ENCODE data around the gene TESMIN. TPM values are rescaled to one million over a fixed set of nuclear protein-coding genes. Genes with fewer than 3 reads are reported as not detected.

The TESMIN gene
- total RNA-seq, 1 experiment from 2014 or later = 45.2 TPM

- no peak overlapping the region for H2BK12ac ChIP-seq (ENCODE audit: insufficient read length, low read depth, low read length)
- no peak overlapping the region for H3K27ac Mint-ChIP-seq
- no peaks in the 10 kb centered on the region for H3K79me2 ChIP-seq (ENCODE audit: insufficient read depth, low read length)
- no peaks in the 10 kb centered on the region for H3K23me2 ChIP-seq (ENCODE audit: insufficient read length, low read depth, low read length, poor library complexity, severe bottlenecking)
- no peak overlapping the region for H3K18ac ChIP-seq (ENCODE audit: insufficient read length, low read depth, low read length)
- no peak overlapping the region for H4K91ac ChIP-seq (ENCODE audit: insufficient read length, low read depth, low read length)
- H3K27me3 ChIP-seq (ENCODE audit: insufficient read depth, low read length) = no peaks in the 10 kb centered on the region
- no peak overlapping the region for H2BK120ac ChIP-seq (ENCODE audit: low read depth, low read length, poor library complexity, severe bottlenecking)
- peaks cover 4% of the 10 kb centered on the region for H3K27me3 Mint-ChIP-seq (ENCODE audit: low read depth)
- no peak overlapping the region for H3K9ac ChIP-seq (ENCODE audit: extremely low read depth, insufficient read length, low read length)
- TF ChIP-seq, protein P1, sequence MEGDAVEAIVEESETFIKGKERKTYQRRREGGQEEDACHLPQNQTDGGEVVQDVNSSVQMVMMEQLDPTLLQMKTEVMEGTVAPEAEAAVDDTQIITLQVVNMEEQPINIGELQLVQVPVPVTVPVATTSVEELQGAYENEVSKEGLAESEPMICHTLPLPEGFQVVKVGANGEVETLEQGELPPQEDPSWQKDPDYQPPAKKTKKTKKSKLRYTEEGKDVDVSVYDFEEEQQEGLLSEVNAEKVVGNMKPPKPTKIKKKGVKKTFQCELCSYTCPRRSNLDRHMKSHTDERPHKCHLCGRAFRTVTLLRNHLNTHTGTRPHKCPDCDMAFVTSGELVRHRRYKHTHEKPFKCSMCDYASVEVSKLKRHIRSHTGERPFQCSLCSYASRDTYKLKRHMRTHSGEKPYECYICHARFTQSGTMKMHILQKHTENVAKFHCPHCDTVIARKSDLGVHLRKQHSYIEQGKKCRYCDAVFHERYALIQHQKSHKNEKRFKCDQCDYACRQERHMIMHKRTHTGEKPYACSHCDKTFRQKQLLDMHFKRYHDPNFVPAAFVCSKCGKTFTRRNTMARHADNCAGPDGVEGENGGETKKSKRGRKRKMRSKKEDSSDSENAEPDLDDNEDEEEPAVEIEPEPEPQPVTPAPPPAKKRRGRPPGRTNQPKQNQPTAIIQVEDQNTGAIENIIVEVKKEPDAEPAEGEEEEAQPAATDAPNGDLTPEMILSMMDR (conservative IDR thresholded peaks at IDR 0.05) = no peak
- no peak overlapping the region for H3T11ph ChIP-seq (ENCODE audit: low read length)
- H3K27ac ChIP-seq (ENCODE audit: insufficient read length, low read depth, low read length) = no peak overlapping the region
- no peak overlapping the region for H3K4me3 Mint-ChIP-seq
- no peak overlapping the region for H3K4ac ChIP-seq (ENCODE audit: low read depth, low read length)
- H3K14ac ChIP-seq (ENCODE audit: insufficient read depth, low read length) = no peak overlapping the region
- H2BK5ac ChIP-seq (ENCODE audit: insufficient read length, low read length) = no peak overlapping the region
- H2AK5ac ChIP-seq (ENCODE audit: insufficient read length, low read length) = no peak overlapping the region
- no peak overlapping the region for H2BK15ac ChIP-seq (ENCODE audit: low read depth, low read length)
- H3K23ac ChIP-seq (ENCODE audit: insufficient read length, low read depth, low read length) = no peak overlapping the region
- no peaks in the 10 kb centered on the region for H3K4me1 ChIP-seq (ENCODE audit: insufficient read depth, low read length)
- H3K36me3 Mint-ChIP-seq (ENCODE audit: insufficient read depth in 1 of 3, low read depth in 3 of 3) = peaks cover 0 to 6% (median 0%) of the 10 kb centered on the region in 3 experiments; a peak in 1 of 7 replicates
- no peaks in the 10 kb centered on the region for H3K79me1 ChIP-seq (ENCODE audit: insufficient read depth, low read depth, low read length, poor library complexity, severe bottlenecking)
- no peak overlapping the region for H2AFZ ChIP-seq (ENCODE audit: low read length)
- no peak overlapping the region for H4K8ac ChIP-seq (replicated peaks; ENCODE audit: insufficient read length, low read depth, low read length)
- no peaks in the 10 kb centered on the region for H3K9me3 ChIP-seq (ENCODE audit: control insufficient read depth, low read depth, low read length)
- H3K9me3 Mint-ChIP-seq = peaks cover 6 to 15% of the 10 kb centered on the region in 2 experiments
- H2BK20ac ChIP-seq (ENCODE audit: low read depth, low read length, poor library complexity, severe bottlenecking) = no peak overlapping the region
- no peak overlapping the region for H3K56ac ChIP-seq (ENCODE audit: insufficient read length, low read depth, low read length)
- H4K20me1 ChIP-seq (ENCODE audit: control insufficient read depth, insufficient read depth, insufficient read length) = no peaks in the 10 kb centered on the region
- H3K4me2 ChIP-seq (ENCODE audit: insufficient read depth, insufficient read length, low read length) = no peak overlapping the region
- no peak overlapping the region for H4K5ac ChIP-seq (ENCODE audit: insufficient read length, low read depth, low read length)
- no peaks in the 10 kb centered on the region for H3K4me1 Mint-ChIP-seq
- WGBS (ENCODE audit: extremely low coverage, insufficient read length, low lambda C conversion rate) = no CpG with 5 or more reads among the region's 13 CpGs
- no peak for DNase-seq
Observed at GRCh38 chr11:68658661-68659060, 92.7 kb downstream of the TESMIN start.
